Central memory CD4-positive, alpha-beta T cell (primary cell): ENCODE results near the gene CERS4.
"Not testable (repeated sequence)": the region's sequence is repeated elsewhere in the genome, so short reads cannot be mapped to it uniquely, and the experiment has no call there.

Experiments
- DNase-seq: peaks from one replicate; pipeline ENCODE4 v3.0.0; 2022

Gene CERS4

GRCh38 chr19:8269724-8270123 is 60.6 kb downstream of the CERS4 start:
- DNase-seq, result no peak

- not testable (repeated sequence) for DNase-seq
Measured at GRCh38 chr19:8276508-8276907, 67.3 kb downstream of the CERS4 start.

- not testable (repeated sequence) for DNase-seq
Measured at GRCh38 chr19:8291337-8291736, 82.2 kb downstream of the CERS4 start.

- DNase-seq, result no peak
Measured at GRCh38 chr19:8302357-8302691, 93.2 kb downstream of the CERS4 start.

GRCh38 chr19:8302734-8303133 is 93.6 kb downstream of the CERS4 start:
- no peak for DNase-seq

- no peak for DNase-seq
Measured at GRCh38 chr19:8304841-8305621, 95.9 kb downstream of the CERS4 start.

GRCh38 chr19:8305798-8306197 is 96.6 kb downstream of the CERS4 start:
- no peak for DNase-seq

- no peak for DNase-seq
Measured at GRCh38 chr19:8306235-8307054, 97.3 kb downstream of the CERS4 start.

GRCh38 chr19:8307400-8307964 is 98.3 kb downstream of the CERS4 start:
- DNase-seq, result no peak

- DNase-seq, result peak; percentile 87
Measured at GRCh38 chr19:8307965-8308866, 99.0 kb downstream of the CERS4 start, which contains the start of gene CD320. TSS of gene CD320 (minus strand) at chr19:8308358. CDS start at chr19:8308290, 68 bp downstream.

GRCh38 chr19:8308891-8309291 is 99.7 kb downstream of the CERS4 start:
- no peak for DNase-seq

GRCh38 chr19:8310342-8311055 is 101.3 kb downstream of the CERS4 start:
- no peak for DNase-seq

GRCh38 chr19:8311461-8312260 is 102.5 kb downstream of the CERS4 start:
- no peak for DNase-seq
